COR-L47 (cell line): ENCODE measurements around the gene DOCK2.
"Not testable (repeated sequence)": the region's sequence is repeated elsewhere in the genome, so short reads cannot be mapped to it uniquely, and the experiment has no call there.

Source experiments
- DNase-seq: peaks from one replicate; lab custom pipeline; 2025; lab: John Stamatoyannopoulos, UW

Gene DOCK2

DNA sequence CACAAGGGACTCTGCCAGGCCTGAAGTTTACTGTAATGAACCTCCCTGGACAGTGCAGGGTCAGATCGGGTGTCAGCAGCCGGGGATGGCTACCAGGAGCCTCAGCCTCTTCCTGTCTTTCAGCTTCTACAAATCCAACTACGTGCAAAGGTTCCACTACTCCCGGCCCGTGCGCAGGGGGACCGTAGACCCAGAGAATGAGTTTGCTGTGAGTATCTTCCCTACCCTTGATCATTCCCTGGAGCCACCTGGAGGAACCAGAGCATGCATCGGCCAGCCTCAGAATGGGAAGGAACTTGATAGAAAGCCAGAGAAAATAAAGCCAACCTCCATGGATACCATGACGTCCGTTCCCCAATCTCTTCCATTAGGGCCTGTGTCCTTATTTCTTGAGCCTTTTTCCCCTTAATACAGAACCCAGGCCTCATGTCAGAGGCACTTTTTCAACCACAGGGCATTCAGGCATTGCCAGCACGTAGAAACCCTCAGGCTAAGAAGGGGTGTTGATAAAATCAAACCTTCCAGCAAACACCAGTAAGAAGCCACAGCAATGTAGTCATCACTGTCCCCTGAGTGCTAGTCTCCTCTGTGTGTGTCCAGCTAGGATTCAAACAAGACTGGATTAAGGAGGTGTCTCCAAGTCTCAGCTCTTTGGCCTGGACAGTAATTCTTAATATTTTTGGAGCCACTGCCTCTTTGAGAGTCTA, 419.6 kb downstream of the DOCK2 start:
- DNase-seq = no peak

DNA sequence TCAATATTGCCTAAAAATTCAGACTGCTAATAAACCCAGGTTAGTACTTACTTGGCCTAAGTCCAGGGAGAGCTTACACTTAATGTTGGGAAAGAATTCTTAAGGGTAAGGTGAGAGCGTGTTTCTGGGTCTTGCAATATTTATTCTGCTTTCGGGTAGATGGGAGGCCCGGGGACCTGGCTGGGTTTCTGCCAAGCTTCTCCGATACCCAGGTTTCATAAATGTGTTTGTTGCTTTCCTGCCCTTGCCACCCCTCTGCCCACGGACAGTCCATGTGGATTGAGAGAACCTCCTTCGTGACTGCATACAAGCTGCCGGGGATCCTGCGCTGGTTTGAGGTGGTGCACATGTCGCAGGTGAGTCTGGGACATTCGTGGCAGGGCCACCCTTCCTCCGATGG, 420.2 kb downstream of the DOCK2 start:
- DNase-seq = no peak

DNA sequence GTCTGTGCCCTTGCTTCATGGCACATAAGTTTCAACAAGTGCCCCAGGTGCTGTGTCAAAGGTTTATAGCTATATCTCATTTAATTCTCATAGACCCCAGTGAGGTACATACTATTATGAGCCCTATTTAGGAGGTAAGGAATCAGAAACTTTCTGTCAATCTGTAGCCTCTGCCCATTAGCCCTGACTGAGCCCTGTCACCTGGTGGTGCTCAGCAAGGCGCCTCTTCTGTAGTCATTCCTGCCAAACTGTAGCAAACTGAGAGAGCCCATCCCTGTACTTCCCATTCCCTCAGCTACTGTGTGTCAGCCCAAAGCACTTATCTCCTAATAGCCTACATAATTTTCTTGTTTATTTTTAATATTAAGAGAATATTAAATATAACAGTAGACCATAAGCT, 422.1 kb downstream of the DOCK2 start:
- DNase-seq = no peak

DNA sequence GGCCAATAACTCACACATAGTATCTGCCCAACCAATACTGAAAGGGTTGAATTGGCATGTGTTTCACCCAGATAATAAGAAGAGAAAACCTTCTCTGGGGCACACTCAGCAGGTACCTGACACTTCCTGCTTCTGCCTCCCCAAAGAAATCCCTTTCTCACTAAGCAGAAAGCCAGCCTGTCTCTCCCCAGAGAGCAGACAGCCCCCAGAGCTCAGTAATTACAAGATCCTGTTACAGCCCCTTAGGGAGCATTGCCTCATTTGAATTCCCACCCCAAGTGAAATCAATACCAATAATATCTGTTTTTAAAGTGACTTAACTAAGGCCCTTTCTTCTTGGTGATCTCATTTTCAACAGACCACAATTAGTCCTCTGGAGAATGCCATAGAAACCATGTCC, 430.1 kb downstream of the DOCK2 start:
- no peak for DNase-seq

DNA sequence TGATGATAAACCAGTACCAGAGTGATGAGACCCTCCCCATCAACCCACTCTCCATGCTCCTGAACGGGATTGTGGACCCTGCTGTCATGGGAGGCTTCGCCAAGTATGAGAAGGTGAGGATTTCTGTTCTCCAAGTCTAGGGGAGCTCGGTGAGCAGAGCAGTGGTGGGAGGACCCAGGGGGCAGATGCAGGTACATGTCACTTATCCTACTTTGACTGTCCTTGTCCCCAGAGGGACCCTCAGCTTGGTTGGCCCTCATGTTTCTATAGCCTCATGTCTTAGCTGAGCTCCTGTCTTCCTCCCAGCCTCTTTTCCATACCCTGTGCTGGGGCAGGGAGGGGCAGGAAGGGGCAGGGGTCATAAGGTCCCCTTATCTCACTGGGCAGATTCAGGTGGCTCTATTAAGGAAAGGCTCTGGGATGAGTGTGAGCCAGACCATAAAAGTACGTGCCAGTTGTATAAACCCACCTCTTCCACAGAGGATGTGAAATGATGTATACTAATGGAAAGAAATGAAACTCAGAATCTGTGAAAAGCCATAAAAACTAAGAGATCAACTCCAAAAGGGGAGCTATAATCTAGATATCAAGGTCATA, 430.6 kb downstream of the DOCK2 start:
- no peak for DNase-seq

DNA sequence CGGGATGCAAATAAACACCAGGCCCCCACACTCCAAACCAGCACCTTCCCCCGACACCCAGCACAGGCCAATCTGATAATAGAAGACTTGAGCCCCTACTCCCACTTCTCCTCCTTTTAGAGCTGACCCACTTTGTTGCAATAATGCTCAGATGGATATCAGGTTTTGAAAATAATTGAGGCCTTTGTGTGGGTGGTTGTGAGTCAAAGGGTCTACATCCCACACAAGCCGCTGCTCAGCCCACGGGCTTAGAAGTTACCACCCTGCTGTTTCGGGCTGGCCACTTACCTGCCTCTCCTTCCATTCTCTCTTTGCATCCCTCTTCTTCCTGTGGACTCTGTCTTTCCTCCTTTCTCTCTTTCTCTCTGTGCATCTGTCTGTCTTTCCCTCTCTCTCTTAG, 432.4 kb downstream of the DOCK2 start:
- no peak for DNase-seq

DNA sequence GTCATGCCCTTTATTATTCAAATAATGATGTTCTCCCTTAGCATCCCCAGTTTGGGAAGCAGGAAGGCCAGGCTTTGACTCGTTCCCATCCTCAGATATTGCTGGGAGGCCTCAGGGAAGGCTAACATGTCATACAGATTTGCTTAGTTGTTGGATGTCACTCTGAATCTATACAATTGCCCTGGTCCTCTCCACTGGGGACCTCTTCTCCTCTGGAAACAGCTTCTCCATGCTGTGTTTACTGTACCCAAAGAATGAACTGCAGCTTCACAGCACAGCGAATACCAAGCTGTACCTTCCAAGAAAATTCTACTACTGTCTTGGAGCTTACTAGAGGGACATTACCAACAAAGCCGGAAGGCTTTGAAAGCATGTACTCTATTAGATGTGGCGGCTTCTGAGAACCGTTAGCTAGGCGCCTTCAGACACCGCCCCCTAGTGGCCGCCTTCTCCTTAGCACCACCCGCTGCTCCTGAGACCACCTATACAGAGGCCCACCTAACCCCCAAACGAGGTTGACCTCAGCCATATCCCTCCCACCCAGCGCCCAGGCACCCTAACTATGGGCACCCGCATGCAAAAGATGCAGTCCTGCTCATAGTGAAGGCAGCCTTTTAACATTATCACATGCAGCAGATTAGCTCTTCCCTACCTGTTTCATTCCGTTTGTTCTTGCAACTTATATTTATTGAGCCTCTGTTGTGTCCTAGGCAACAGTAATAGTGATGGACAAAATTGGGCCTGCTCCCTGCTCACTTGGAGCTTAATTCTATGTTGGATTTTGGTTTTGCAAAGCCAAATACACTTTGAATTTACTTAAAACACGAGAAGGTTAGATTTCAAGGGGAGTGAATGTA, 433.7 kb downstream of the DOCK2 start:
- no peak for DNase-seq

DNA sequence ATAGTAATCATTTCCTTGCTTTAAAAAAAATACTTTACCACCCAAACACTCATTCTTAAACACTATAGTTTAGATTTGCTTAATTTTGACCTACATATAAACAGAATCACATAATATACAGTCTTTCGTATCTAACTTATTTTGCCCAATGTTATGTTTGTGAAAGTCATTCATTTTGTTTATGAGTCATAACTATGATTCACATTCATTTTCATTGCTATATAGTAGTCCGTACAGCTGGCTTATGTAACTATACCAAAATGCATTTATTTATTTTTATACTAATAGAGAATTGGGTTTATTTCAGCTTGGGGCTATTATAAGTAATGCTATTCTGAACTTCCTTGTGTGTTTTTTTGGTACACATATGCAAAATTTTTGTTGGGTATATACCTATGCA, 434.7 kb downstream of the DOCK2 start:
- no peak for DNase-seq

DNA sequence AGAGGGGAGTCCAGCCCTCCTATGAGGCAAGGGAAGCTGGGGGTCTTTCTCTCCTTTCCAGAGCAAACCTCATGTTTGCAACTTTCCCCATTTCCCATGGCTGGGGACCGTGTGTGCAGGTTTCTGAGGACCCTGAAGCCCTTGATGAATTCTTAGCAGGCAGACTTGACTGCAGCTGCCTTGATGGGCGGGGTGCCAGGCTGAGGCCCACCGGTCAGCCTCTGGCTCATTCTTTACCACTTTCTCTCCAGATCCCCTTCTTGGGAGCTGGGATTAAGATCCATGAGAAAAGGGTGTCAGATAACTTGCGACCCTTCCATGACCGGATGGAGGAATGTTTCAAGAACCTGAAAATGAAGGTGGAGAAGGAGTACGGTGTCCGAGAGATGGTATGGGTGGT, 438.6 kb downstream of the DOCK2 start:
- DNase-seq = no peak

DNA sequence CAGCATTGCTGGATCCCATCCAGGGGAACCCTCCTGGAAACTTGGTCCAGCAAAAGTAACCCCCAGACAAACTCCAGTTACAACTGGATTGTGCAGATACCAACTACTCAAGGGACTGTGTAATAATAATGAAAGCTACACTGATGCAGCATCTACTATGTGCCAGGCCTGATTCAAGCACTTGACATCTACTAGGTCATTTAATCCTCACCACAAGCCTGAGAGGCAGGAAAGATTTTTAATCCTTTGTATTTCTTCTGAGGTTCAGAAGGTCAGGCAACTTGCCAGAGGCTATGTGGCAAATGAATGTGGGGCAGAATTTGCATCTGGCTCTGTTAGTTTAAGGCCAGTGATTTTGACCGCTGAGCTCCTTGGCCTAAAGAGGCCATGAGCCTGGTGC, 439.1 kb downstream of the DOCK2 start:
- no peak for DNase-seq

DNA sequence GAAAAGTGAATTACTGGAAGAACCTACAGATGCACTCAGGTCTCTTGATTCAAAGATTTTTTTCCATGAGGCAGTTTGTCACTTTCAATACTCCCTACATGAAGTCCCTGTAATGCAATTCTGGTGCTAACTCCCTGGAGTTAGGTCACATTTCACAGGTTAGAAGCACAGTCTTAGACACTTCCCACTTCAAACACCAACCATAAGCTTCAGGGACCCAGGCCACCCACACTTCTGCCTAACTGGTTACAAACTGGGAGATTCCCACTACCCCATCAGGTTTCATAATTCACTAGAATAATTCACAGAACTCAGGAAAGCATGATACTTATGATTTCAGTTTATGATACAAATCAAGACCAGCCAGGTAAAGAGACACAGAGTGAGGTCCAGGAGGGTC, 439.7 kb downstream of the DOCK2 start:
- DNase-seq = no peak

DNA sequence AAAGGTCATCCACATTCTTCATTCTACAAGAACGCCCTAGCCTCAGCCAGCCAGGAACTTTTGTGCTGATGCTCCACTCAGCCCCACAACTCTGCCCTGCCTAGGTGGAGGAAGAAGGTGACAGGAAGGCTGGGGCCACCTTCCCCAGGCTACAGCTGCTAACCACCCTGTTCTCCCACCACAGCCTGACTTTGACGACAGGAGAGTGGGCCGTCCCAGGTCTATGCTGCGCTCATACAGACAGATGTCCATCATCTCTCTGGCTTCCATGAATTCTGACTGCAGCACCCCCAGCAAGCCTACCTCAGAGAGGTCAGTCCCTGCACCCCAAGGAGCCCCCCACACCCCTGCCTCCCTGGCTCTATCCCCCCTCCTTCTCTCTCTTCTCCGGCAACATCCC, 440.5 kb downstream of the DOCK2 start:
- DNase-seq = no peak

DNA sequence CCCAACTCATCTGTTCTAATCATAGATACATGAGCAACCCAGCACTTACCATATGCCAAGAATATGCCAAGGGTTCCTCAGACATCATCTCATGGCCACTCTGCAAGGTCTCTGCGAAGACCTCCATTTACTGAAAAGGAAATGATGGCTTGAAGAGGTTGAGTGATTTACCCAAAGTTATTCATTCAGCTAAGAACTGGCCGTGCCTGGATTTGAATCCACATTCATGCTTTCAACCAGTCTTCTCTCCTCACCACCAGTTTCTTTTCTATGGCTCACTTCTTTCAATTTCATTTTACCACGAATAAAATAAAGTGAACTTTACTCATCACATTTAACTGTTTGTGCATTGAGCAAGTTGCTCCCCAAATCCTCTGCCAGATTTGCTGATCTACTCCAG, 441.4 kb downstream of the DOCK2 start:
- no peak for DNase-seq

DNA sequence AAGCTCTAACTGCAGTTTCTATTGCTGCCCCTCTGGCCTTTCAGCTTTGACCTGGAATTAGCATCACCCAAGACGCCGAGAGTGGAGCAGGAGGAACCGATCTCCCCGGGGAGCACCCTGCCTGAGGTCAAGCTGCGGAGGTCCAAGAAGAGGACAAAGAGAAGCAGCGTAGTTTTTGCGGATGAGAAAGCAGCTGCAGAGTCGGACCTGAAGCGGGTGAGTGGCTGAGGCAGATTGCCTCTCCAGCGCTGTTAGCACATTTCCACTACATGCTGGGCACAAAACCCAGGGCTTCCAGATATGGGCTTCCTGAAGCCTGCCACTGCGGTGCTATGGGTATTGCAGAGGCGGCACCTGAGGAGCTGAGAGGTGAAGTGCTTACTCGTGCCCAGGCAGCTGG, 441.9 kb downstream of the DOCK2 start:
- no peak for DNase-seq

DNA sequence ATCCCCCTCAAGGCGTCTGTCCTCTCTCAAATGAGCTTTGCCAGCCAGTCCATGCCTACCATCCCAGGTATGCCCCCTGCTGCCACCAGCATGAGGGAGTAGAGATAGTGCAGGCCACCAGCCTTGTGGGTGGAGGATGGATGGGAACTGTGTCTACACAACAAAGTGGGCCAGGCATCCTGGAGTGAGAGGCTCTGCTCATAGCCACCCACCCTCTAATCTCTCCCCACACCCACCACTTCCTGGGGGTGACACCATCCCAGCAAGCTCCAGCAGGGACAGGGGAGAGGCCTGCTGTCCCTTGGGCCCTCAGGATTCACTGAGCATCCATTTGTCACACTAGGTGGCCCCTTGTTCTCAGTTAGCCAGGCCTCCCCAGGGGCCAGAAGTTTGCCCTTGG, 443.1 kb downstream of the DOCK2 start:
- no peak for DNase-seq

DNA sequence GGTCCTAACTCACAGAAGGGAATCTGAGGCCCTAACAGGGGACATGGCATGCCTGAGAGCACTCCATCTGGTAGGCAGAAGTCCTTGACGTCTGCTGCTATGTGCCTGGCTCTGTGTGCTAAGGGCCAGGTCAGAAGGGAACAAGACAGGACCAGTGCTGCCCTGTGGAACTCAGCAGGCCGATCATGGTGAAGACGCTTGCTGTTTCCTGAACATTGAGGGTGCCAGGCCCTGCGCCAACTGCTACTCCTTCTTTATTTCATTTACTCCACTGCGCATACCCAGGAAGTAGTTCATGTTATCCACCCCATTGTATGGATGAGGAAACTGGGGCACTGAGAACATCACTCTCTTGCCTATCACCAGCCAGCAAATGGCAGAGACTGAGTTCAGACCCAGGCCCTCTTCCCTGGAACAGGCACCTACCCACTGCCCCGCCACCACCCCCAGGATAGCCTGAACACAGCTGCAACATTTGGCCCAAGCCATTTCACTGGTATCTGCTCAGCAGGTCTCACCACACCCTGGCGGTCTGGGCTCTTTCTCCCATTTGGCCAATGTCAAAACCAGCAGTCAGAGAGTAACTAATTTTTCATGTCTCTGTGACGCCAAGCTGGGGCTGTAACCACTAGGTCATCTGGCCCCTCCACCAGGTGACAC, 443.8 kb downstream of the DOCK2 start:
- no peak for DNase-seq

DNA sequence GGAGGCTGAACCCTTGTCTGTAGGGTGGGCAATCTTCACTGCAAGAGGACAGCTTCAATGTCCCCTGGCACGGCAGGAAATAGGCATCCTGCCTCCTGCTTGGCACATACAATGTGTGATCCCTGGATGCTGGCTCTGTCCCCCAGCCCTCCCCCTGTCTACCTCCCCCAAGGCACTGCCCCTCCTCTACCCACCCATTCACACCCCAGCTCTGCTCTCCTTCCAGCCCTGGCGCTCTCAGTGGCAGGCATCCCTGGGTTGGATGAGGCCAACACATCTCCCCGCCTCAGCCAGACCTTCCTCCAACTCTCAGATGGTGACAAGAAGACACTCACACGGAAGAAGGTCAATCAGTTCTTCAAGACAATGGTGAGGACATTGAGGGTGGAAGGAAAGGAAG, 444.5 kb downstream of the DOCK2 start:
- DNase-seq = no peak

DNA sequence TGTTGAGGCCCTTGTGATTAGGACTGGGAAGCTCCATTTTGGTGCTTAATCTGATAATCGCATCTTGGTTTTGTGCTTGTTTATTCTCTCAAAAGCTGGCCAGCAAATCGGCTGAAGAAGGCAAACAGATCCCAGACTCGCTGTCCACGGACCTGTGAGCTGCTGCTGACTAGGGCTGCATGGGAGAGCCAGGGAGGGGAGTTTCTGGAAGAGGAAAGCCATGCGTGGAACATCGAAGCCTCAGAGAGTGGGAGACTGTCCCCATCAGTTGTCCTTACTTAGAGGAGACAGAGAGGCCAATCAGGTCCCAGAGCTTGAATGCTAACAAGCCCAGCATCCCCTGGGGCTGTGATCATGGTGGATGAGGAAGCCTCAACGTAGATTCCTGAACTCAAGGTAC, 445.6 kb downstream of the DOCK2 start:
- no peak for DNase-seq

DNA sequence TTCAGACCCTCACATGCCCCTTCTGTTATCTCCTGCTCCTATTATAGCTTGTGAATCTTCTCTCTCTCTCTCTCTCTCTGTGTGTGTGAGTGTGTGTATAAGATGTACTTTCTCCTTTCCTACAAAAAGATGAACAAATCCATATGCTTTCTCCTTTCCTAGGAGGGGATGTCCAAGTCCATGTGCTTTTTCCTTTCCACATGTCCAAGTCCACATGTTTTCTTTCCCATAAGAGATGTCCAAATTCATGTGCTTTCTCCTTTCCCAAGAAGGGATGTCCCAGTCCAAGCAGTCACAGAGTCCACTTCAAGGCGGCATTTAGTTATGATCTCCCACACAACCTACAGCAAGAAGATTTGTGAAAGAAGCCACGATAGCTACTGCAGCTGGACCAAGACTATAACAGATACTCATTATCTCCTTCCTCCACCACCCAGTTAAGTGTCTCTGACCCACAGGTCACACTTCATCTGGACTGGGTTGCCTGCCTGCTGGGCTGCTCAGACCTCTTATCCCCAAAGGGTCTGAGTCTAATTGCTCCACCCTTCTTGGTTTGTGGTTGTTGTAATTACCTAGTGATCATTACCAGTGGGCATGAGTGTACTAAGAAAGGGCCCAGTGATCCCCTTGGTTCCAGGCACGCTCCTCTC, 450.2 kb downstream of the DOCK2 start:
- no peak for DNase-seq

DNA sequence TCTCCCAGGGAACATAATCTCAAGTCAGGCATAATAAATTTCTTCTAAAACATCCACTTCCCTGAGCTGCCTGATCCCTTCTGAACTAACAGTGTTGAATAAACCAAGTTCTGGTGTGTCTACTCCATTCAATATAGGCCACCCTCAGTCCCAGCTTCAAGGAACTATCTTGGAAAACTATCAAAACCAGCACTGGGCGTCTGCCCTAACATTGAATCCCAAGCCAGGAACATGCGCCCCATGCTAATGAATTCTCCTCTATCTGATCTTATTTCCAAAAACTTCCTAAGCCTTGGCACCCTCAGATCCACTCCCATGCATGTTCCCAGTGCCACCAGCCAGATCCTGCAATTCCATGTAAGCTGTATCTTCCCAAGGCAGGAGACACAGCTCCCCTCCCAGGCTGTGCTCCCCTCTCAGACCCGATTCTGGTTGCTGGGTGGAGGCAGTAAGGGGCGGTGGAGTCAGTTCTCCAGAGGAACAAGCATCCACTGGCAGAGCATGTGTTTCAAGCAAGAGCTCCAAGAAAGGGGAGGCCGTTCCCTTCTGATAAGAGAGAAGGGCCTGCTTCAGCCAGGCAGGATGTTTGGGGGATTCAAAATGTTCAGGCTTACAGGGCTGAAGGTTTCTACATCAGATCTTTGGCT, 455.5 kb downstream of the DOCK2 start:
- no peak for DNase-seq

DNA sequence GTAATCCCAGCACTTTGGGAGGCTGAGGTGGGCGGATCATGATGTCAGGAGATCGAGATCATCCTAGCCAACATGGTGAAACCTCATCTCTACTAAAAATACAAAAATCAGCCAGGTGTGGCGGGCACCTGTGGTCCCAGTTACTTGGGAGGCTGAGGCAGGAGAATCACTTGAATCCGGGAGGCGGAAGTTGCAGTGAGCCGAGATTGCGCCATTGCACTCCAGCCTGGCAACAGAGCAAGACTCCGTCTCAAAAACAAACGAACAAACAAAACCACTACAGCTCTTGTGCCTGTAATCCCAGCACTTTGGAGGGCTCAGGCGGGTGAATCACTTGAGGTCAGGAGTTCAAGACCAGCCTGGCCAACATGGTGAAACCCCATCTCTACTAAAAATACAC, 457.3 kb downstream of the DOCK2 start:
- not testable (repeated sequence) for DNase-seq

DNA sequence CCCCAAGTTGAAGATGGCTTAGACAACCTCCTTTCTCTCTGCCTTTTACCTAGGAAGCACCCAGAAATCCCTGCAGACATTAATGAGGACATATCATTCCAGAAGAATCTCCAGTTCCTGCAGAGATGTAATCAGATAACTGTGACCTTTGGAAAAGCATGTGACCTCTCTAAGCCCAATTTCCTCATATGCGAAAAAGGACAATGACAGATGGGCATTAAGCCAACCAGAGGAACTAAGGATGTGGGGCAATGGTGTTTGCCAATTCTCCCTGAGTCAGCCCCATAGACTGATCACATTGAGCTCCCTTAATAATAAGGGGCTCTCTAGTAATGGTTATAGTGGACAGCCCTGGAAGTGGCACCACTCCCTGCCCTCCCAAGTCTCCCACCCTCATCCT, 458.6 kb downstream of the DOCK2 start:
- no peak for DNase-seq
